Keratinocyte (primary cell): ENCODE results near the gene ATP11A.

Experiments used
- CTCF ChIP-seq, 3 experiments: IDR thresholded peaks in 1 of 3; conservative IDR thresholded peaks in 1 of 3; optimal IDR thresholded peaks in 1 of 3; 2 replicates in 2 of 3; 3 replicates in 1 of 3; pipeline versions ENCODE3 to v1.5.1; 2011; ENCODE audit warnings: low read length in 3 of 3, mild to moderate bottlenecking in 3 of 3, moderate library complexity in 2 of 3, control low read depth in 1 of 3, inconsistent platforms in 1 of 3; ENCODE audit not compliant: insufficient read depth in 2 of 3; ENCODE audit errors: extremely low read depth in 1 of 3
- EZH2 ChIP-seq: IDR thresholded peaks from one replicate; pipeline ENCODE4 v1.6.1; 2012; ENCODE audit warnings: inconsistent platforms, mild to moderate bottlenecking, low read length, moderate library complexity

GRCh38 chr13:112898621-112899280 is 208.9 kb downstream of the ATP11A start:
- no peak for TF ChIP-seq CTCF (optimal IDR thresholded peaks at IDR 0.05 in 1 of 3, IDR thresholded peaks at IDR 0.05 in 1 of 3, conservative IDR thresholded peaks at IDR 0.05 in 1 of 3; ENCODE audit: extremely low read depth in 1 of 3, insufficient read depth in 2 of 3, low read length in 3 of 3)
- no peak for TF ChIP-seq EZH2
